Fibroblast of mammary gland (primary cell): ENCODE measurements around the gene ZKSCAN2.

Experiments used
- DNase-seq: peaks from one replicate; pipeline ENCODE4 v3.0.0-alpha.2; 2010; ENCODE audit warnings: low read depth
- H3K4me3 ChIP-seq: 2 replicates; pipeline ENCODE4 v1.5.1; 2011; ENCODE audit warnings: low read depth, mild to moderate bottlenecking, low read length, moderate library complexity; ENCODE audit not compliant: control insufficient read depth
- CTCF ChIP-seq: conservative IDR thresholded peaks from 2 replicates; pipeline ENCODE4 v1.5.1; 2011; ENCODE audit warnings: low read depth, low read length, inconsistent platforms; ENCODE audit not compliant: control insufficient read depth, insufficient read depth

The ZKSCAN2 gene

GRCh38 chr16:25194273-25194878 is 63.3 kb downstream of the ZKSCAN2 start:
- no peak for TF ChIP-seq CTCF
- no peak overlapping the region for H3K4me3 ChIP-seq
- DNase-seq, result no peak

- peak; percentile 27 for DNase-seq
- no peak for TF ChIP-seq CTCF
- no peak overlapping the region for H3K4me3 ChIP-seq
Measured at GRCh38 chr16:25192096-25192495, 65.5 kb downstream of the ZKSCAN2 start.

- DNase-seq, result peak; percentile 16
- H3K4me3 ChIP-seq, result no peak overlapping the region
- no peak for TF ChIP-seq CTCF
Measured at GRCh38 chr16:25189305-25189704, 68.3 kb downstream of the ZKSCAN2 start.

- no peak overlapping the region for H3K4me3 ChIP-seq
- no peak for DNase-seq
- TF ChIP-seq CTCF, result no peak
Measured at GRCh38 chr16:25187491-25187795, 70.2 kb downstream of the ZKSCAN2 start.
